ENCODE data around the gene CENPP.

DNA sequence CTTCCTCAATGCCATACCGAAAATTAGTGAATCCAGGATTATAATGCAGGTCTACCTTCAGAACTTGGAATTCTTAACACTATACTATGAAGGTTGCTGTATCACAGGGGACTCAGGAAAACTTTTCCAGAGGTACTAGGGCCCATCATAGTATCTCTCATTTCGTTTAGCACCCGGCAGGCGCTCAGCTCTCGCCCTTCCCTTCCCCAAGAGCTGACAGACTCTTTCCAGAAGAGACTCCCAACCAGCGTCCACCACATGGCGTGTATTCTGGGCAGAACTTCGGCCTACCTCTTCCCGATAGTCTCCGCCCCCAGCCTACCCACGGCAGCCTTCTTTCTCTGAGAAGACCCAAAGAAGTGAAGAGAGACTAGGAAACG lies 874 bp upstream of the CENPP start:
- TF ChIP-seq POLR2A (IDR thresholded peaks at IDR 0.05; ENCODE audit: low read length) (no peak), GATA1 (IDR thresholded peaks at IDR 0.05; ENCODE audit: low read depth, low read length) (no peak)

All from erythroblast (primary cell).